NCI-H2107 (cell line): ENCODE measurements around the gene RAPGEF2.
"Not testable (repeated sequence)": the region's sequence is repeated elsewhere in the genome, so short reads cannot be mapped to it uniquely, and the experiment has no call there.

Source experiments
- DNase-seq: peaks from one replicate; lab custom pipeline; 2025; lab: John Stamatoyannopoulos, UW

The RAPGEF2 gene

GRCh38 chr4:159239629-159240028 lies 136.8 kb downstream of the RAPGEF2 start:
- DNase-seq: no peak

- DNase-seq: no peak
Measured at GRCh38 chr4:159240046-159240445, 137.2 kb downstream of the RAPGEF2 start.

GRCh38 chr4:159240687-159241086 lies 137.8 kb downstream of the RAPGEF2 start:
- no peak for DNase-seq

- no peak for DNase-seq
Measured at GRCh38 chr4:159242427-159242826, 139.5 kb downstream of the RAPGEF2 start.

- DNase-seq: peak; percentile 5
Measured at GRCh38 chr4:159248384-159249178, 145.7 kb downstream of the RAPGEF2 start.

GRCh38 chr4:159250751-159251325 lies 148.0 kb downstream of the RAPGEF2 start:
- no peak for DNase-seq

GRCh38 chr4:159251580-159251979 lies 148.7 kb downstream of the RAPGEF2 start:
- not testable (repeated sequence) for DNase-seq

GRCh38 chr4:159252491-159252890 lies 149.6 kb downstream of the RAPGEF2 start:
- no peak for DNase-seq

GRCh38 chr4:159256037-159256436 lies 153.2 kb downstream of the RAPGEF2 start:
- DNase-seq: no peak

GRCh38 chr4:159258889-159259560 lies 156.1 kb downstream of the RAPGEF2 start:
- DNase-seq: no peak

- DNase-seq: no peak
Measured at GRCh38 chr4:159264057-159264456, 161.2 kb downstream of the RAPGEF2 start.

- no peak for DNase-seq
Measured at GRCh38 chr4:159266981-159267868, 164.3 kb downstream of the RAPGEF2 start.

- DNase-seq: no peak
Measured at GRCh38 chr4:159267869-159268285, 165.0 kb downstream of the RAPGEF2 start.

- no peak for DNase-seq
Measured at GRCh38 chr4:159268607-159269006, 165.7 kb downstream of the RAPGEF2 start.

- DNase-seq: no peak
Measured at GRCh38 chr4:159269116-159269515, 166.2 kb downstream of the RAPGEF2 start.

- no peak for DNase-seq
Measured at GRCh38 chr4:159269956-159270355, 167.1 kb downstream of the RAPGEF2 start.

GRCh38 chr4:159271856-159272255 lies 169.0 kb downstream of the RAPGEF2 start:
- DNase-seq: no peak

GRCh38 chr4:159272273-159273140 lies 169.6 kb downstream of the RAPGEF2 start:
- DNase-seq: no peak

GRCh38 chr4:159273141-159273438 lies 170.2 kb downstream of the RAPGEF2 start:
- no peak for DNase-seq

- DNase-seq: no peak
Measured at GRCh38 chr4:159273841-159274240, 171.0 kb downstream of the RAPGEF2 start.

GRCh38 chr4:159278399-159278798 lies 175.5 kb downstream of the RAPGEF2 start:
- no peak for DNase-seq
